HG03565 (cell line): ENCODE results near the gene GPR162.

Source experiments
- ATAC-seq: cut with Tn5 transposase; IDR thresholded peaks from one replicate; pipeline ENCODE4 v1.9.1; 2021; ENCODE audit warnings: mild to moderate bottlenecking, moderate library complexity; ENCODE audit not compliant: unreplicated experiment

Gene GPR162

GRCh38 chr12:6834254-6834653 lies 12.6 kb downstream of the GPR162 start:
- no peak for ATAC-seq

- ATAC-seq: no peak
Observed at GRCh38 chr12:6834873-6835272, 13.3 kb downstream of the GPR162 start.

GRCh38 chr12:6836851-6837250 lies 15.2 kb downstream of the GPR162 start:
- ATAC-seq: no peak

- ATAC-seq: no peak
Observed at GRCh38 chr12:6837370-6838060, 15.9 kb downstream of the GPR162 start.

- ATAC-seq: no peak
Observed at GRCh38 chr12:6838854-6839253, 17.2 kb downstream of the GPR162 start.

- no peak for ATAC-seq
Observed at GRCh38 chr12:6839482-6840201, 18.0 kb downstream of the GPR162 start.

GRCh38 chr12:6840330-6840729 lies 18.7 kb downstream of the GPR162 start:
- no peak for ATAC-seq

GRCh38 chr12:6840761-6841515 lies 19.3 kb downstream of the GPR162 start, which contains the start of gene GNB3:
GNB3 (plus strand) TSS chr12:6840925; CDS start chr12:6841288, 363 bp downstream.
- no peak for ATAC-seq

- ATAC-seq: no peak
Observed at GRCh38 chr12:6842075-6842474, 20.5 kb downstream of the GPR162 start.

- ATAC-seq: no peak
Observed at GRCh38 chr12:6843118-6843902, 21.7 kb downstream of the GPR162 start.

- no peak for ATAC-seq
Observed at GRCh38 chr12:6845395-6845794, 23.8 kb downstream of the GPR162 start.

- ATAC-seq: no peak
Observed at GRCh38 chr12:6846316-6846869, 24.8 kb downstream of the GPR162 start.

GRCh38 chr12:6847676-6848075 lies 26.1 kb downstream of the GPR162 start:
- no peak for ATAC-seq

GRCh38 chr12:6849427-6849826 lies 27.8 kb downstream of the GPR162 start:
- ATAC-seq: no peak

GRCh38 chr12:6849976-6850560 lies 28.4 kb downstream of the GPR162 start:
- no peak for ATAC-seq

GRCh38 chr12:6850796-6851152 lies 29.2 kb downstream of the GPR162 start:
- ATAC-seq: no peak

- peak; percentile 48 for ATAC-seq
Observed at GRCh38 chr12:6851153-6851920, 29.7 kb downstream of the GPR162 start, which contains the start of gene CDCA3. CDCA3 (minus strand) TSS chr12:6851286; CDS start chr12:6850952, 334 bp downstream.

- peak; percentile 73 for ATAC-seq
Observed at GRCh38 chr12:6851921-6852650, 30.5 kb downstream of the GPR162 start, which contains the start of gene USP5. USP5 (plus strand) TSS chr12:6852150; CDS start chr12:6852180, 30 bp downstream.
